ENCODE data around the gene TGFBRAP1. TPM values are rescaled to one million over a fixed set of nuclear protein-coding genes. Genes with fewer than 3 reads are reported as not detected.
A peak's percentile ranks its signal among the peaks of the same experiment; 100 is the strongest.

TGFBRAP1 gene
- total RNA-seq, 1 donor from 2014 or later: 20.0 TPM

DNA sequence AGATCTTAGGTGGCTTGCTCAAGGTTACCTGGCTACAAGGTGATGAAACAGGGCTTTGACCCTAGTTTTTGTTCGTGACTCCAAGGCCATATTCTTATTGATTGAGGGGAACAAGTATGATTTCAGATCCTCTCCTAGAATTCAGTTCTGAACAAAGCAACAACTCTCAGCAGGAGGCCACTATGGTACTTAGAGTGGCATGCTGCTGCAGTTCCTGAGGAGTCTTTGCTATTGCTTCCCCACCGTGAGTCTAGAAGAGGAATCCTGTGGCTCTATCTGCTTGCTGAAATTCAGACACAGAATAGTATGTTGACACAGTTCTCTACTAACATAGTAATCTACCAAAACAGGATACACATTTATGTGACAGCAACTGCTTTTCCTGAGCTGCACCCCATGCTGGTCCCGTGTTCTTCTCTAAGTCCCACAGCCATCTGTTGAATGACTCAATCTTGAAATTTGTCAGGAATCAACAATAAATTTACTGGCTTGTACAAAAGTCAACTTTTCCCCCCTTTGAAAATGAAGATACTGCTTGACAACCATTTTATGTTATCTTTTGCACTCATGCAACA, 4.1 kb downstream of the TGFBRAP1 start:
- no peaks in the 10 kb centered on the region for H3K27me3 Mint-ChIP-seq
- no peak for DNase-seq (ENCODE audit: low spot score, unreplicated experiment)
- no peak overlapping the region for H3K4me3 Mint-ChIP-seq (ENCODE audit: low read depth)
- peaks cover 11% of the 10 kb centered on the region for H3K4me1 Mint-ChIP-seq (ENCODE audit: low read depth)
- no peaks in the 10 kb centered on the region for H3K9me3 Mint-ChIP-seq (ENCODE audit: low read depth)
- no peaks in the 10 kb centered on the region for H3K36me3 Mint-ChIP-seq (ENCODE audit: insufficient read depth)
- TF ChIP-seq CTCF (IDR thresholded peaks at IDR 0.05; ENCODE audit: unreplicated experiment): no peak
- no peak overlapping the region for H3K27ac Mint-ChIP-seq

DNA sequence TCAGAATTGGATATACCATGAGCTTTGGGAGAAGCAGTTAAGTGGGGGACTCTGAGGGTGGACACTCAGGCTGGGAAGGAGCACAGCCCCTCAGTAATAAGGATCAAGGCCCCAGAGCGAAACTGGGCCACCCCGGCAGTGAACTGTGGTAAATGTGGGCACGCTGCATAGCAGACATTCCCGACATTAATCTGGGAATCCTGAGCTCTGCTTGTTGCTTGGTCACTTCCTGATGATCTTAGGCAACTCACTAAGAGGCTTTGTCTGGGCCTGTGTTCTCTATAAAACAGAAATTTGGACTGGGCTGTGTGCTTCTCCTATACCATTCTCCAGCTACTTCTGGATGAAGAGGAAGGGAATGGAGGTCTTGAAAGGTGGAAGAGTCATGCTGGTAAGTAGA, 4.8 kb downstream of the TGFBRAP1 start:
- peaks cover 10% of the 10 kb centered on the region for H3K4me1 Mint-ChIP-seq (ENCODE audit: low read depth)
- no peaks in the 10 kb centered on the region for H3K36me3 Mint-ChIP-seq (ENCODE audit: insufficient read depth)
- TF ChIP-seq CTCF (IDR thresholded peaks at IDR 0.05; ENCODE audit: unreplicated experiment): no peak
- H3K27ac Mint-ChIP-seq: peak overlapping the region; percentile 19
- no peaks in the 10 kb centered on the region for H3K27me3 Mint-ChIP-seq
- H3K9me3 Mint-ChIP-seq (ENCODE audit: low read depth): no peaks in the 10 kb centered on the region
- no peak for DNase-seq (ENCODE audit: low spot score, unreplicated experiment)
- no peak overlapping the region for H3K4me3 Mint-ChIP-seq (ENCODE audit: low read depth)

DNA sequence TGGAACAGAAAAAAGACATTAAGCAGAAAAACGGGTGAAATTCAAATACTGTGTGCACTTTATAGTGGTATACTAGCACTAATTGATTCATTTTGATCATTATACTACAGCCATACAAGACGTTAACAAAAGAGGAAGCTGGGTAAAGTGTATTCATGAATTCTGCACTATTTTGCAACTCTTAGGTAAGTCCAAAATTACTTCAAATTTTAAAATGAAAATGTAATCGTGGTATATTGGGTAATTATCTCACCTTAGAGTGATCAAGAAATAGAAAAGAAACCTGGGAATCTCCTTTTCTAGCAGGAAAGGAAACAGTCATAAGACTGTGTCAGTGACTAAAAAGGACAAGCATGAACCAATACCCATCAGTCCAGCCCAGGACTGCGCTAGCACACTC, 5.4 kb downstream of the TGFBRAP1 start:
- Mint-ChIP-seq H3K27ac (no peak overlapping the region), H3K27me3 (no peaks in the 10 kb centered on the region)

DNA sequence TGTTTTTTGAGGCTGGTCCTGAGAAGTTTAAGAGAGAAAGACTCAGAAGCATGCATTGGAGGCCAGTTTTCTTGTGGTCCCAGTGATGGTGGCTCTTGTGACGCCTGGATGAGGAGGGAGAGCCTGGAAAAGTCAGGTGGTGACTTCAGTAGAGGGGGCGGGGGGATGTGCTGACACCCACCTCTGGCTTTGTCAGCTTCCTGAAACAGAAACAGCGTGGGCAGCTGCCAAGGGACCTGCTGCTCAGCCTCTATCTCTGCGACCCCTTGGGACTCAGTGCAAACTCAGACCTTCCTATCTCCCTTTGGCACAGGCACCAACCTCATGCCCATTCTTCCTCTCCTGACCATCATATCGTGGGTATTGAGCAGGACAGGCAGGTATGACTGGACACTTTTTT, 6.4 kb downstream of the TGFBRAP1 start:
- Mint-ChIP-seq H3K27ac (no peak overlapping the region), H3K36me3 (ENCODE audit: insufficient read depth) (no peaks in the 10 kb centered on the region), H3K27me3 (no peaks in the 10 kb centered on the region), H3K9me3 (ENCODE audit: low read depth) (no peaks in the 10 kb centered on the region), H3K4me1 (ENCODE audit: low read depth) (peaks cover 2% of the 10 kb centered on the region), H3K4me3 (ENCODE audit: low read depth) (no peak overlapping the region)
- no peak for TF ChIP-seq CTCF (IDR thresholded peaks at IDR 0.05; ENCODE audit: unreplicated experiment)
- DNase-seq (ENCODE audit: low spot score, unreplicated experiment): no peak

More for the DNA sequence above, 5.4 kb downstream of the TGFBRAP1 start:
- Mint-ChIP-seq H3K4me3 (ENCODE audit: low read depth) (no peak overlapping the region), H3K36me3 (ENCODE audit: insufficient read depth) (no peaks in the 10 kb centered on the region), H3K9me3 (ENCODE audit: low read depth) (no peaks in the 10 kb centered on the region), H3K4me1 (ENCODE audit: low read depth) (peaks cover 9% of the 10 kb centered on the region)
- no peak for TF ChIP-seq CTCF (IDR thresholded peaks at IDR 0.05; ENCODE audit: unreplicated experiment)
- no peak for DNase-seq (ENCODE audit: low spot score, unreplicated experiment)

DNA sequence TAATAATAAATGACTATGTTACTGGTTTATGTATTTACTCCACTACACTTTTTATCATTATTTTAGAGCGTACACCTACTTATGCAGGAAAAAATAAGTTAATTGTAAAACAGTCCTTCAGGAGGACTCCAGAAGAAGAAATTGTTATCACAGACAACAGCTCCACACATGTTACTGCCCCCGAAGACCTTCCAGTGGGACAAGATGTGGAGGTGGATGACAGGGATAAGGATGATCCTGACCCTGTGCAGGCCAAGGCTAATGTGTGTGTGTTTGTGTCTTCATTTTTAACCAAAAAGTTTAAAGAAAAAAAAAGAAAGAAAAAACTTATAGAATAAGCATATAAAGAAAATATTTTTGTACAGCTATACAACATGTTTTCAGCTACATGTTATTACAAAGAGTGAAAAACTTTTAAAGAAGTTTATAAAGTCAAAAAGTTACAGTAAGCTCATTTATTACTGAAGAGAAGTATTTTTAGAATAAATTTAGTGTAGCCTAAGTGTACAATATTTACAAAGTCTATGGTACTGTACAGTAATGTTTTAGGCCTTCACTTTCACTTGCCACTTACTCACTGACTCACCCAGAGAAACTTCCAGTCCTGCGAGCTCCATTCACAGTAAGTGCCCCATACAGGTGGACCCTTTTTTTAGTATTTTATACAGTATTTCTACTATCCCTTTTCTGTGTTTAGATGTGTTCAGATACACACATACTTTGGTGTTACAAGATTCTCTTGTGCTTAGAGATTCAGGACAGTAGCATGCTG, 7.5 kb downstream of the TGFBRAP1 start:
- DNase-seq (ENCODE audit: low spot score, unreplicated experiment): no peak
- TF ChIP-seq CTCF (IDR thresholded peaks at IDR 0.05; ENCODE audit: unreplicated experiment): no peak
- Mint-ChIP-seq H3K27me3 (no peaks in the 10 kb centered on the region), H3K27ac (no peak overlapping the region), H3K4me1 (ENCODE audit: low read depth) (peaks cover 2% of the 10 kb centered on the region), H3K36me3 (ENCODE audit: insufficient read depth) (peaks cover 2% of the 10 kb centered on the region), H3K9me3 (ENCODE audit: low read depth) (no peaks in the 10 kb centered on the region), H3K4me3 (ENCODE audit: low read depth) (no peak overlapping the region)
